Activated T-cell treated with anti-CD3 and anti-CD28 coated beads for 24 hours (primary cell): ENCODE results near the gene ARHGEF38.

ENCODE experiments used
- DNase-seq: peaks from one replicate; pipeline ENCODE4 v3.0.0-alpha.2; 2020; ENCODE audit warnings: low read depth

ARHGEF38 gene

GRCh38 chr4:105613306-105613705, 60.9 kb downstream of the ARHGEF38 start:
- no peak for DNase-seq

DNA sequence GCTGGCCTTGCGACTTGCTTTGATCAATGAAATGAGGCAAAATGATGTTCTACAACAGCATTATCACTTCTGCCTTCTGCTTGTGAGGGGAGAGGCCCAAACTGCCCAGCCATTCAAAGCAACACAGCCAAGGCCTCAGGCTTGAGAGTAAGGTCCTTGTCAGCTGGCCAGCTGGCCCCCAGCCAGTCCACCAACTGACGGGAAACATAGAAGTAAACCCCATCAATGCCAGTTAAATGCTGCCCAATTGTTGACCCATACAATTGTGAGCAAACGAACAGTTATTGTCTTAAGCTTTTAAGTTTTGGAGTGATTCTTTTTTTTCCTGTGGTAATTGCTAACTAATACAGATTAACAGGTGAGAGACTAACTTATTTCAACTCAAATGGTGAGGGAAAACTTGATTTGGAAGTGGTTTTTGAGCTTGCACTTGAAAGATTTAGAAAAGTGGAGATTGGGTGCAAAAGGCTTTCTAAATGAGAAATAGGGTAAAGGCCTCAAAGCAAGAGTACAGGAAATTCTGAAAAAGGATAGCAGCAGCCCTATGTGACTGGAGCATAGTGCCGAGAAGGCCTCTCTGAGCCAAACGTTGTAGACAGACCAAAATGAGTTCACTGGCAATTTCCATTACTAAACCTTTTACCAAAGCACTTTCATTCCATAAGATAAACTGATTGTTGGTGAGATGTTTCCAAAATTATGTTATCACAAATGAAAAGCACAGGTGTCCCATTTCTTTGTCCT, 66.9 kb downstream of the ARHGEF38 start:
- no peak for DNase-seq

DNA sequence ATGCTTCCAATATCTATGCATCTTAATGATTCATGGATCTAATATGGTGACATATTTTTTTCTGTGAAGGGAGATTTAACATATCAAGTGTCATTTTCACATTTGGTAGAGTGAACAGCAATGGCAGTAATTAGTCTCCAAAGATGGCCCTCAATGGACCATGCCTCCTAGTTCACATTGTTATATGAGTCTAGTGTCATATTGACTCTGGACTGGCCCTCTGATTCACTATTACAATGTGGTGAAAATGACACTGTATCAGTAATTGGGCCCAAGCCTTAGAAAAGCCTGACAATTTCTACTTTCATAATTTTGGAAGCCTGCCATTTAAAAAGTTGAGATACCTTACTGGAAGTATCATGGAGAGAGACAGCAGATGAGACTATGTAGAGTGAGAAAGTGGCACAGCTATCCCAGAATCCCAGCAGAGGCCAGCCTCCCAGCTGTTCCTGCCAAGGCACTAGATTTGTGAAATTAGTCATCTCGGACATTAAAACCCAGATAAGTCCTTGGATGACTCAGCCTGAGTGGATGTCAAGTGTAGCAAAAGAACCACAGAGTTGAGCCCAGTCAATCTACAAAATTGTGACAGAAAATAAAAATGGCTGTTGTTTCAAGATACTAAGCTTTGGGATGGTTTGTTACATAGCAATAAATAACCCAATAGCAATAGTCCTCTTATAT, 68.4 kb downstream of the ARHGEF38 start:
- DNase-seq = no peak

- no peak for DNase-seq
Measured at GRCh38 chr4:105622269-105622668, 69.8 kb downstream of the ARHGEF38 start.

DNA sequence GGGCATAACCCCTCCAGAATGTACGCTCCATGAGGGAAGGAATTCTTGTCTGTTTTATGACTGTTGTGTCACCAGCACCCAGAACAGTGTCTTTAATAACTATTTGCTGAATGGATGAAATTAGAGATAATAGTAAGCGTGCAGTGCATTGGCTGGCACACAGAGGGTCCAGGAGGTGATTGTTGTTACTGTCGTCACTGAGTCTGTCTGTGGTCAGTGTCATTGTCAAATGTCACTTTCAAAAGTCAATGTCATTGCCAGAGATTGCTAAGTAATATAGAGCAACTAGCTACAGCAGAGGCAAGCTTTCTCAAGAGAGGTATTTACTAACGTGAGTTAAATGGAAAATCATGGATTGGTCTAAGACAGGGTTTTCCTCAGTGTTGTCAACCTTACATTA, 70.7 kb downstream of the ARHGEF38 start:
- DNase-seq = no peak

GRCh38 chr4:105624530-105624929, 72.1 kb downstream of the ARHGEF38 start:
- DNase-seq = no peak

DNA sequence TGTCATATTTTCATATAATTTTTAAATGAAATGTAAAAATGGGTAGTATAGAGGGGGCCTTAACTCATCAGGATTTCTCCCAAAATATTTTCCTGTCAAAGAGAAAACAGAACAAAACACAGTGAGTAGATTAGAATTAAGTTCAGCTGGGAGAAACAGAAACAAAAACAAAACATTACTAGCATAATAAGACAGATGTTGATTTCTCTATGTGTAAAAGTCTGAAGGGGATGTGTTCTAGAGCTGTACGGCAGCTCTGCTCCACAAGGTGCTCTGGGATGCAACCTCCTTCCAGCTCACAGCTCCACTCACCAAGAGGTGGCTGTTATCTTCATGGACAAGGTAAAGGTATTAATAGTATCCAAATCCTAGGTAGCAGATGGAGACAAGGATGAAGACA, 72.8 kb downstream of the ARHGEF38 start:
- no peak for DNase-seq

DNA sequence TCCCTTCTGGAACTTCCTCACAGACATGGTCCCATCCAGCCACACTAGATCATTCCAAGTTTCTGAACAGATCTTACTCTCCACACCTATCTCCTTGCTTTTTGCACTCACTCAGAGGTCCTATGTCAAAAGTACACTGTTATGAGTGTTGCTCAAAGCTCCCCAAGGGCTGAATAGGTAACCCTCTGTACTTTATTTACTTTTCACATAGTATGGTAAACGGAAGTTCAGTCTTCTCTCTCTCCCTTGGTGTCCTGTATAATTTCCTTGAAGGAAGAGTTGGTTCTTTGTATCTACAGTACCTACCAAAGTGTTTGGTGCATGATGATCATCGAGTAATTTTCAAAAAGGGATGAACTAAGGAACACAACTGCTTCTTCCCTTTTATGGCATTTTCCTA, 74.4 kb downstream of the ARHGEF38 start:
- DNase-seq = no peak

GRCh38 chr4:105627620-105628019, 75.2 kb downstream of the ARHGEF38 start:
- DNase-seq = no peak

DNA sequence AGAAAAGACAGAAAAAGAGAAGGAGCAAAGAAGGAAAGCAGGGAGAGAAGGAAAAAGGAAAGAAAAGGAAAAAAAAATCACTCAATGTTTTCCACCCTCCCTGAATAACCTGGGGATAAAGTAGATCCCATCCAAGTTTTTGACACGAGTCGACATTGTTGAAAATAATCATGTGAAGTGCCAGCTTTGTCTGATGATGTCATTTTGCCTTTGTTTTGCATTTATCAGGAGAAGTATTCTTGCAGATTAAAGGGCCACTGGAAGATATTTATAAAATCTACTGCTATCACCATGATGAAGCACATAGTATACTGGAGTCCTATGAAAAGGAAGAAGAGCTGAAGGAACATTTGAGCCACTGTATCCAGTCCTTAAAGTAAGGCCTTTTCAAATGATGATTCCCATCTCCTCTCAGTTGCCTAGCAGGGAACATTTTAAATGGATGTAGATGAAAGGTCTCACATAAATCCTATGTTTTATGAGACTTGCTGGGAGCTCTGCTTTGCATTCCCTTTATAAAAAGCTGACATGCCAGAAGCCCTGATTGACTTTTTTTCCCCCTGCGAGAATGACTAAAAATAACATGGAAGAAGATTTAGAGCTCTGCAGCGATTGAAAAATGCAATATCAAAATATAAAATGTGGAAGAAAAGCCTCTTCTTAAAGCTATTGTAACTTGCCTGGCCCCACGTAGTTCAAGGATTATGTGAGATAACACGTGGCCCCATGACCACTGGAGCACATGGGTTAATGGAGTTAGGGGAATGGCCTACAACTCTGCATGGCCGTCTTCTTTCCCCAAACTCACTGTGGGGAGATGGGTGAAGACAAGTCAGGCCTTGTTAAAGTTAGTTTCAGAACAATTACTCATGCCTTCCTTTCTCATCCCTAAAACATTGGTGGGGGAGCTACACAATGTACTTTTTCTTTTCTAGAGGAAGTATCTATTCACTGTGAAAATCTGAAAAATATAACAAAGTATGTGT, 78.5 kb downstream of the ARHGEF38 start:
- no peak for DNase-seq

DNA sequence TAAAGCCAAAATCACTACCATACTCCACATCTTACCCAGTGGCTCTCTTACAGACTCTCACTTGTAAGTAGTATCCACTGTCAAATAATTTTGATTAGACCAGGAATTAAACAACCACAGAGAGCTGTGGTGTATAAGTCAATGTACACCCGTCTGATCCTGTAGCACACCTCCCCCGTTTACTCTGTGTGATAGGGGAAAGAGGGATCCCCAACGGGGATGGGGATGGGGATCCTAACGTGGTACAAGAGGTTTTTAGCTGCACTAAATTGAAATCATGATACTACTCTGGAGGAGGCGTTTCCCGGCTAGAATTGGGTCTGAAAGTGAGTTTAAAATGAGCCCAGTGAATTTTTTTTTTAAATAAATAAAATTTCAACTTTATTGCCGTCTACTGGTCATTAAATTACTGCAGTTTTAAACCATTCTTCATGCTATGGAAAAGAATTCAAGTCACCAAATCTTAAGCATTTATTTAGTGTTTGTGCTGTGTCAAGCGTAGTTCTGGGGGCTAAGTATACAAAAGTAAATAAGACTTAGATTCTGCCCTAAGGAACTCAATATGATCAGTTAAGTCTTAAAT, 79.5 kb downstream of the ARHGEF38 start:
- DNase-seq = no peak

DNA sequence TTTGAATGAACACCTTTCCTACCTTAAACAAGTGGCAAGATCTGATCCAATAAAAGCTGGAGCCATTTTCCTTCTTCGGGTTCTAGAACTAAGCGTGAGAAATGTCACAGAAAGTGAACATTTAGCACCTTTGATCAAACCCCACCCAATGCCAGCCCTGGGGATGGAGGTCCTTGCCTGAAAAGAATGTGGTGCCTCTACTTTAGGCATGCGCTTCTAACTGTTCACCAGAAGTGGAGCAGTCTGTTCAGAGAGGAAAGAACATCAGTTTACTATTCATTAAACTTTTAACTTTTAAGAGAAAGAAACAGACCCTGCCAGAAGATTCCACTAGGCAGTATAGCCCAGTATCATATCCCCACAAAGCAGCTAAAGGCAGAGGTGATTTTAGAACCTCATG, 80.2 kb downstream of the ARHGEF38 start:
- no peak for DNase-seq

DNA sequence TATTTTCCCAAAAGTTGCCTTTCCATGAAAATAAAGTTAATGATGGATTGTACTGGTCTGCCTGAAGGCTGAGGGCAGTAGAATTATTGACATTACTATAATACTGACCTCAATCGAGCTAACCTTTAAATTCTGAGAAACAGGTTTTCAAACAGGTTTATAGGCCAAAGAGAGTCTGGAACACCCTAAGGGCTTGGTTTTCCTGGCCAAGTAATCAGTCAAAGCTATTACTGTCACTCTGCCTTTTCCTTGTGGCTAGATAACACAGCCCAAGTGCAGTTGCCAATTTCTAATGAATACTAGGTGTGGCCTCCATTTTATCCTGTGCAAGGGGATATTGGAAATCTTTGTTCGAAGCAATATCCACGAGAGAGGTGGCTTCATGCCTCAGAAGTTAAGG, 80.8 kb downstream of the ARHGEF38 start:
- no peak for DNase-seq

- DNase-seq = no peak
Measured at GRCh38 chr4:105634402-105635080, 82.1 kb downstream of the ARHGEF38 start.

- no peak for DNase-seq
Measured at GRCh38 chr4:105637408-105638176, 85.2 kb downstream of the ARHGEF38 start.

DNA sequence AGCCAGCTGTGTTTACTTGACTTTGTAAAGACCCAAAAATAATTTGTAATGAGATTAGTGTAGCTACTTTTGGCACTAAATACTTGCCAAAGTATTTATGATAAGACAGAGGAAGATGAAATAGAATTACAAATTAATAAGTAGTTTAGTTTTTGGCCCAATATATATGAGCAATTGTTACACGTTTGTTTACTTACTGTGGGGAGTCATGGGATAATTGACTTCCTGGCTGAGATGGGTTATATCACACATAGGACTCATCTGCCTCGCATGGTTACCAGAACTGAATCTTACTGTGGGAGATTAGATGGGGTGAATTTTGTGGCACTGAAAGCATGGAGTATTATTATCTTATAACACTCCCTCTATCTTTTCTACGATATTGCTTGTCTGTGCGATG, 89.4 kb downstream of the ARHGEF38 start:
- no peak for DNase-seq

- no peak for DNase-seq
Measured at GRCh38 chr4:105644257-105644656, 91.8 kb downstream of the ARHGEF38 start.

GRCh38 chr4:105645440-105645839, 93.0 kb downstream of the ARHGEF38 start:
- no peak for DNase-seq

GRCh38 chr4:105650190-105650589, 97.8 kb downstream of the ARHGEF38 start:
- DNase-seq = no peak

- no peak for DNase-seq
Measured at GRCh38 chr4:105651884-105652283, 99.5 kb downstream of the ARHGEF38 start.
